ENCODE measurements around the gene CS. TPM values are rescaled to one million over a fixed set of nuclear protein-coding genes. Genes with fewer than 3 reads are reported as not detected.
A peak's percentile ranks its signal among the peaks of the same experiment; 100 is the strongest.

The CS gene
- total RNA-seq, 1 experiment from 2014 or later, result 250 TPM

DNA sequence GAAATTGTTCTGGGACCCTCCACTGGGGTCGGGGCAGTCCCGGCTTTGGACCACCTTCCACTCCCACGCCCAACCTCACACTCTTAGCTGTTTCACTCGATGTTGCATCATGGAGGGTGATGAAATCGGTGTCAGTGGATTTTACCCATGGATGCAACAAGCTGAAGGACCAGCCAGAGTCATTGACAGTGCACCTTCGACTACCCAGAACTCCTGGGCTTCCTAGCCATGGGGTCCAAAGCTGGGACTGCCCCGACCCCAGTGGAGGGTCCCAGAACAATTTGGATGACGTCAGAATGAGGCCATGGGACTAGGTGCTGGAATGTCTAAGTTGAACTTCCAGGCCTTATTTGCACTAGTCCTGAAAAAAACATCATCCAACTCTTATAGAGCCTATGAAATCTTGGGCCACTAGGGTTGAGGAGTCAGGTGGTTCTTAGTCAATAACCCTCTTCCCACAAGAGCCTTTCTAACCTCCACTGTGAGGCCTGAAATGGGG, 37.7 kb upstream of the CS start:
- Mint-ChIP-seq H3K36me3 (ENCODE audit: insufficient read depth in 1 of 3, low read depth in 3 of 3) (peaks cover 0 to 11% (median 4%) of the 10 kb centered on the region in 3 experiments; a peak in 3 of 7 replicates), H3K4me1 (peaks cover 40 to 43% of the 10 kb centered on the region in 2 experiments), H3K9me3 (no peaks in the 10 kb centered on the region), H3K27me3 (ENCODE audit: low read depth) (peaks cover 11% of the 10 kb centered on the region), H3K4me3 (peak overlapping the region; percentile 4 to 20; a peak in 2 of 5 replicates), H3K27ac (peak overlapping the region in 2 of 3 experiments; percentile 65 to 79; a peak in 4 of 7 replicates)
- no peak overlapping the region for H2BK15ac ChIP-seq (ENCODE audit: low read depth, low read length)
- H3K79me1 ChIP-seq (ENCODE audit: insufficient read depth, low read depth, low read length, poor library complexity, severe bottlenecking), result no peaks in the 10 kb centered on the region
- H2BK120ac ChIP-seq (ENCODE audit: low read depth, low read length, poor library complexity, severe bottlenecking), result no peak overlapping the region
- no peaks in the 10 kb centered on the region for H4K20me1 ChIP-seq (ENCODE audit: control insufficient read depth, insufficient read depth, insufficient read length)
- no peak for DNase-seq
- WGBS (ENCODE audit: extremely low coverage, insufficient read length, low lambda C conversion rate), result no CpG with 5 or more reads among the region's 8 CpGs
- peak overlapping the region; percentile 52 for H3K4me2 ChIP-seq (ENCODE audit: insufficient read depth, insufficient read length, low read length)
- TF ChIP-seq, protein P1, sequence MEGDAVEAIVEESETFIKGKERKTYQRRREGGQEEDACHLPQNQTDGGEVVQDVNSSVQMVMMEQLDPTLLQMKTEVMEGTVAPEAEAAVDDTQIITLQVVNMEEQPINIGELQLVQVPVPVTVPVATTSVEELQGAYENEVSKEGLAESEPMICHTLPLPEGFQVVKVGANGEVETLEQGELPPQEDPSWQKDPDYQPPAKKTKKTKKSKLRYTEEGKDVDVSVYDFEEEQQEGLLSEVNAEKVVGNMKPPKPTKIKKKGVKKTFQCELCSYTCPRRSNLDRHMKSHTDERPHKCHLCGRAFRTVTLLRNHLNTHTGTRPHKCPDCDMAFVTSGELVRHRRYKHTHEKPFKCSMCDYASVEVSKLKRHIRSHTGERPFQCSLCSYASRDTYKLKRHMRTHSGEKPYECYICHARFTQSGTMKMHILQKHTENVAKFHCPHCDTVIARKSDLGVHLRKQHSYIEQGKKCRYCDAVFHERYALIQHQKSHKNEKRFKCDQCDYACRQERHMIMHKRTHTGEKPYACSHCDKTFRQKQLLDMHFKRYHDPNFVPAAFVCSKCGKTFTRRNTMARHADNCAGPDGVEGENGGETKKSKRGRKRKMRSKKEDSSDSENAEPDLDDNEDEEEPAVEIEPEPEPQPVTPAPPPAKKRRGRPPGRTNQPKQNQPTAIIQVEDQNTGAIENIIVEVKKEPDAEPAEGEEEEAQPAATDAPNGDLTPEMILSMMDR (conservative IDR thresholded peaks at IDR 0.05), result no peak
- H3K9me3 ChIP-seq (ENCODE audit: control insufficient read depth, low read depth, low read length), result no peaks in the 10 kb centered on the region
- H3K79me2 ChIP-seq (ENCODE audit: insufficient read depth, low read length), result no peaks in the 10 kb centered on the region
- no peak overlapping the region for H2AK5ac ChIP-seq (ENCODE audit: insufficient read length, low read length)
- no peak overlapping the region for H3K18ac ChIP-seq (ENCODE audit: insufficient read length, low read depth, low read length)
- no peak overlapping the region; the same call in 1 of the 2 replicates for H3K14ac ChIP-seq (ENCODE audit: insufficient read depth, low read length)
- no peak overlapping the region for H4K8ac ChIP-seq (replicated peaks; ENCODE audit: insufficient read length, low read depth, low read length)
- H3K23me2 ChIP-seq (ENCODE audit: insufficient read length, low read depth, low read length, poor library complexity, severe bottlenecking), result peaks cover 9% of the 10 kb centered on the region
- H2BK5ac ChIP-seq (ENCODE audit: insufficient read length, low read length), result no peak overlapping the region
- H3K4ac ChIP-seq (ENCODE audit: low read depth, low read length), result no peak overlapping the region
- H3T11ph ChIP-seq (ENCODE audit: low read length), result no peak overlapping the region
- H3K4me1 ChIP-seq (ENCODE audit: insufficient read depth, low read length), result peaks cover 21% of the 10 kb centered on the region
- no peak overlapping the region for H3K23ac ChIP-seq (ENCODE audit: insufficient read length, low read depth, low read length)
- H2BK12ac ChIP-seq (ENCODE audit: insufficient read length, low read depth, low read length), result no peak overlapping the region
- H4K5ac ChIP-seq (ENCODE audit: insufficient read length, low read depth, low read length), result no peak overlapping the region
- H3K27ac ChIP-seq (ENCODE audit: insufficient read length, low read depth, low read length), result no peak overlapping the region
- no peak overlapping the region for H4K91ac ChIP-seq (ENCODE audit: insufficient read length, low read depth, low read length)
- no peaks in the 10 kb centered on the region for H3K27me3 ChIP-seq (ENCODE audit: insufficient read depth, low read length)
- H3K9ac ChIP-seq (ENCODE audit: extremely low read depth, insufficient read length, low read length), result no peak overlapping the region
- H2BK20ac ChIP-seq (ENCODE audit: low read depth, low read length, poor library complexity, severe bottlenecking), result no peak overlapping the region
- H3K56ac ChIP-seq (ENCODE audit: insufficient read length, low read depth, low read length), result no peak overlapping the region
- no peak overlapping the region for H2AFZ ChIP-seq (ENCODE audit: low read length)

Data from H9 (cell line).